Activated CD4-positive, alpha-beta T cell treated with anti-CD3 and anti-CD28 coated beads, Interleukin-10, Interleukin-2, amounts not matched to agents 100 ng/mL and 50 ng/mL, durations not matched to agents 16 hours and 8 hours (primary cell): ENCODE data around the gene FHL5.
"Not testable (repeated sequence)": the region's sequence is repeated elsewhere in the genome, so short reads cannot be mapped to it uniquely, and the experiment has no call there.

Source experiments
- DNase-seq: peaks from one replicate; pipeline ENCODE4 v3.0.0-alpha.2; 2020

FHL5 gene

GRCh38 chr6:96562886-96563285 lies at the start of gene FHL5:
FHL5 (plus strand) TSS chr6:96563128; CDS start chr6:96603614, 40,486 bp downstream.
- DNase-seq: no peak

- peak; percentile 1 for DNase-seq
These were observed 42.5 kb upstream of the FHL5 start for GRCh38 chr6:96520171-96521115.

GRCh38 chr6:96521306-96521643 lies 41.7 kb upstream of the FHL5 start:
- no peak for DNase-seq

- DNase-seq: peak; percentile 96
These were observed 41.1 kb upstream of the FHL5 start, which contains the start of gene UFL1 for GRCh38 chr6:96521644-96522464. UFL1 (plus strand) TSS chr6:96521806; CDS start chr6:96521874, 68 bp downstream.

DNA sequence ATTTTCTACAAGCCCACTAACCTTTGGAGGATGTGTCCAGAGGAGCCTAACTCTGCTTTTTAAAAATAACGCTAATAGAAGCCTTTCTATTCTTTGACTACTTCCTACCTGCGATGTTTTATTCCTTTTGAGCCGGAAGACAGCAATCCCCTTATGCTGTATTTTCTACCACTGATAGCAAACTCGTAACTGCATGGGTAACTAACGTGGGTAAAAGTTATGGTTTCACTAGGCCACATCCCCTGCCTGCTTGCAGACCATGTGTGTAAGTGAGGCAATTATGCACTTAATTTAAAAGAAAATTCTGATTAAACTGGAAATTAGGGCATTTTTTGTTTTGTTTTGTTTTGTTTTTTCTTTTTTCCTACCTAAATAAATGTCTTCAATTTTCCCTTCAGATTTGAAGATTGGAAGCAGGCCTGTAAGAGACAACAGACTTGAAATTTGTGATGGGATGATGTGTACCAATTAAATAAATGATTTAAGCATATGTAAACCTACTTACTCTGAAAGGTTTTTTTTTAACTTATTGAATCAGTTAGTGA lies 40.4 kb upstream of the FHL5 start:
- peak; percentile 55 for DNase-seq

GRCh38 chr6:96528193-96528592 lies 34.7 kb upstream of the FHL5 start:
- DNase-seq: no peak

GRCh38 chr6:96532399-96532798 lies 30.5 kb upstream of the FHL5 start:
- no peak for DNase-seq

GRCh38 chr6:96537726-96538125 lies 25.2 kb upstream of the FHL5 start:
- DNase-seq: no peak

- peak; percentile 7 for DNase-seq
These were observed 20.2 kb upstream of the FHL5 start for GRCh38 chr6:96542702-96543101.

DNA sequence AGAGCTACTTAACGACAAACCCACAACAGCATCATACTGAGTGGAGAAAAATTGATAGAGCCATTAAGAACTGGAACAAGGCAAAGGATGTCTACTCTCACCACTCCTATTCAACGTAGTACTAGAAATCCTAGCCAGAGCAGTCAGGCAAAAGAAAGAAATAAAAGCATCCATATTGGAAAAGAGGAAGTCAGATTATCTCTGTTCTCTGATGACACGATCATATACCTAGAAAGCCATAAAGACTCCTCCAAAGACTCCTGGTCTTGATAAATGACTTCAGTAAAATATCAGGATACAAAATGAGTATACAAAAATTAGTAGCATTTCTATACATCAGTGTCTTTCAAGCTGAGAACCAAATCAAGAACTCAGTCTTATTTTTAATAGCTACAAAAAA lies 17.0 kb upstream of the FHL5 start:
- no peak for DNase-seq

- DNase-seq: no peak
These were observed 15.3 kb upstream of the FHL5 start for GRCh38 chr6:96547654-96548053.

- DNase-seq: no peak
These were observed 8.4 kb upstream of the FHL5 start for GRCh38 chr6:96554558-96554957.

DNA sequence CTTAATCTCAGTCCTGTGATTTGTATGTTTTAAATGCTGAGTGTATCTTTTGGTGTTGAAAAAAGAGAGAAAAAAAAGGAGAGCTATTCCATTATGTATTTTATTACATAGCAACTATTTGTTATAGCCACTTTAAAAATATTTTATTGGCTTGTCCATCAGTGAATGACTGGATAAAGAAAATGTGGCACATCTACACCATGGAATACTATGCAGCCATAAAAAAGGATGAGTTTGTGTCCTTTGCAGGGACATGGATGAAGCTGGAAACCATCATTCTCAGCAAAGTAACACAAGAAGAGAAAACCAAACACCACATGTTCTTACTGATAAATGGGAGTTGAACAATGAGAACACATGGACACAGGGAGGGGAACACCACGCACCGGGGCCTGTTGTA lies 3.2 kb upstream of the FHL5 start:
- not testable (repeated sequence) for DNase-seq

DNA sequence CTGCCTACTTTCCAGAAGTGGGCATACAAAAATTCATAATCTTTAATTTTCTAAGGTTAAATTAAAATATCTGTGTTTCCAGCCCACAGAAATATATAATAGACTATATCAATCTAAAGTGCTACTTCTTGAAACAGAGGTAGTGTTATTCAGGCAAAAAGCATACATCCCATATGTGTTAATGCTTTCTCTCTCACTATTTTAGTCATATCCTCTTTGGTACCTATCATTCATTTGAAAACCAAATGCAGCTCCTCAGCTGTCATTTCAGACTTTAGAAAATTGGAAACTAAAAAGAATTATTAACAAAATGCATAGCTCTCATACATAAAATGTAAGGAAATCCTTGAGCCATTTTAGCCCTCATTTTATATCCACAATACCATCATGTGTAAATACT lies 925 bp downstream of the FHL5 start:
- DNase-seq: peak; percentile 31

GRCh38 chr6:96570053-96570452 lies 7.1 kb downstream of the FHL5 start:
- no peak for DNase-seq

DNA sequence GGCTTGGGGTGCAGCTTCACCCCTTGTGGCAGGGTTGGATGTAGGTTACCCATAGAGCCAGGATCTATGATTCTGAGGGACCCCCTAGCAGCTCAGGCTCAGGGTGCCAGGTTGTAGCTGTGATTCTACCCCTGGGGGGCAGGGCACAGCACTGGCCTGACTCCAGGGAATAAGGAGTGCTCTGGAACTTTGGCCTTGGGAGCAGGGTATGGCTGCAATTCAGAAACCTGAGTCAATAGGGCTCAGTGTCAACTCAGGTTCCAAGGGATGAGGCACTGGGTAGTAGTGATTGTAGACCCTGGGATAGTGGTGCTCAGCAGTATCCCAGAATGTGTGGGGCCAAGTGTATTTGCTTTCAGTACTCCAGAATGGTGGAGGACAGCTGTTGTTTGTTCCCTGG lies 8.6 kb downstream of the FHL5 start:
- no peak for DNase-seq

DNA sequence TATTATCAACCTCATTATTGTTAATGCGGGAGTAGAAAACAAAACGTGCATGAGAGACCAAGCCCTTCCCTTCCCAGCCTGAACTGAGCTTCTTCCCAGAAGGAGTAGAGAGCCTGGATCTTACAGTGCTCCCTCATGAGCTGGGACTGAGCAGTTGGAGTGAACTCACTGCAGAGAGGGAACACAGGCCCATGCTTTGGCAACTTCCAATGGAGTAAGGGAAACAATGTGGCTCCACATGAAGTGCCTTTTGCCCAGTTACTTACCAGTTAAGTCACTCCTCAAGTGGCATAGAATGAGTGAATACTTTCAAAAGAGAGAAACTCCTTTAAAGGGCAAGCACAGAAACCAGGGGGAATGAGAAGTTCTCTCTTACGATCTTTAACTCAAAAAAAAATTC lies 12.4 kb downstream of the FHL5 start:
- no peak for DNase-seq

DNA sequence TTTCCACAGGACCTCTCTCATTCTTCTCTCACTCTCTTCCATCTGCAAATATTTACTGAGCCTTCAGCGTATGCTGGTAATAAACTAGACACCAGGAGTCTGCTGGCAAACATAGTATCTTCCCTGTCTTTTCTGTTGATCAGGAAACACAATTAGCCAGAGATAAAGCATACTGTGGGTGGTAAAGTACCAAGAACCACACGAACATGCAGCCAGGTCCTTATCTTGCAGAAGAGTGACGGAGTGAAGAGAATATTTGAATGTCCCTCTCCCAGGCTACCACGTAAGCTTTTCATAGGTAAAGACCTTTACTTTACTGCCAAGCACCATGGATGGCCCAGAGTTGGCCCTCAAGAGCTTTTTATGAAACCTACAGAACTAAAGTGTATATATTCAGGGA lies 13.3 kb downstream of the FHL5 start:
- DNase-seq: no peak

DNA sequence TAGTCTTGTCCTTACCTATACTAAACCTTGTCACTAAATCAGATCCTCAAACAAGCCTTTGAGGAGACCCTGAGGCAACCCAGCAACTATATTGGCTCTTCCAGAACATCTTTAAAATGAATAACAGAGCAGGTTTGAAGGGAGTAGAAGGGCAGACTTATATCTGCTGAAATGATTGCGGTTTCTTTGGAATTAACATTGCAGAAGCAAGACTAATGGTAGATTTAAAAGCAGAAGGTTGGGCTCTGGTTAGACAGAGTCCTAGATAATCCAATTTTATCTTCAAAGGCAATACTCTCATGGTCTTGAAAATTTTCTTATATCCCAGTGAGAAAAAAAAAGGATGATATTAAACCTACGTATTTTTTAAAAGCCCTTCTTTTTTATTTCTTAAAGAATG lies 19.1 kb downstream of the FHL5 start:
- DNase-seq: no peak

- no peak for DNase-seq
These were observed 19.5 kb downstream of the FHL5 start for GRCh38 chr6:96582436-96582835.

- DNase-seq: no peak
These were observed 41.5 kb downstream of the FHL5 start for GRCh38 chr6:96604420-96604819.

DNA sequence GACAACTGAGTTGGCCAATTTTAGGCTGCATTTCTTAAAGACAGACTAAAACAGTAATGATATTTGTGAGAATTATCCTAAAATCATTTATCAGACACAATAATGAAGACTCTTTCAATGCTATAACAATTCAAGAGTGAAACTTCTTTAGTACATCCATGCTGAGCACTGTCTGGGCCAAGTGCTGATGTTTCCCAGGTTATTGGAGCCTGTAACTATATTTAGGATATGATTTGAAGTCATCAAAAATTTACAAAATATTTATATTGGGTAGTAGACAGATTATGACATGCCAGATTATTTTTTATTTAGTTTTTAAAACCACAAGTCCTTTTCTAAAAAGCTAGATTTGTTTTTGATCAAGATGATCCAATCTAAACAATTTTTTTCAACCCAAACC lies 45.1 kb downstream of the FHL5 start:
- DNase-seq: no peak

DNA sequence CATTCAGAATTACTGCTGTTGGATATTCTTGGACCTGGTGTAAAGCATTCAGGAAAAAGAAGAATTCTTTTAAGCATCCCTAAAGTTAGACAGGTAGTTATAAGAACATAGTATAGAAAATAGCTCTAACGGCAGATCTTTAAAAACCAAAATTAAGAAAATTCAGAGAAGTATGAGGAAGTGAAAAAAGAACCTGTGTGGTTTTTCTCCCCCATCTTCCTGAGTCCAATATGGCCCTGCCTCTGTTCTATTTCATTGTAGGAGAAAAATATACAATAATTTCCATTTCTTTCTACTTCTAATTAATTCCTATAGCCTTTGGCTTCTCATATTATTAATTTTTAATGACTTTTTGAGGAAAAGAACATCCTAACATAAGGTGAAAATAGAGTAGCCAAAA lies 47.1 kb downstream of the FHL5 start:
- DNase-seq: no peak
